Measurements from ENCODE around the gene GDI2. TPM values are rescaled to one million over a fixed set of nuclear protein-coding genes. Genes with fewer than 3 reads are reported as not detected.
"Not testable (repeated sequence)": the region's sequence is repeated elsewhere in the genome, so short reads cannot be mapped to it uniquely, and the experiment has no call there.

The GDI2 gene
- total RNA-seq, 1 donor from 2014 or later = 174 TPM

DNA sequence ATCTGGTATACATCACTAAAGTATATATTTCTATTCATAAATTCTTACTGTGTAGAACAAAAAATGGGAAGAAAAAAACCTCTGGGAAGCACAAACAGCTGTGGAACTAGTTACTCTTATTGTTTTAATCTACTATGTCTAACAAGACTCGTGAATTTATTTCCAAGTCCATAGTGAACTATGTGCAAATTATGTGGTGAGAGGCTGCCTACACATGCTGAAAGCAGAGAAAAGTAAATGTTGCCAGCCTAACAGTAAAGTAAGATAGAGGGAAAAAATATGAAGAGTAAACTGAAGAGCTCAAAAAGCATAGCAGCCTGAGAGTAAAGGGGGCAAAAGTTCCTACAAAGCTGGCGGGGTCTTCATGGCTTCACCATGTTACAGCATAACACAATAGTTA, 3.0 kb downstream of the GDI2 start:
- Histone ChIP-seq H3K27me3 (no peaks in the 10 kb centered on the region), H3K4me3 (no peak overlapping the region), H3K9me3 (no peaks in the 10 kb centered on the region), H3K27ac (no peak overlapping the region), H3K36me3 (no peaks in the 10 kb centered on the region), H3K4me1 (peaks cover 65% of the 10 kb centered on the region)
- TF ChIP-seq POLR2AphosphoS5 (IDR thresholded peaks at IDR 0.05; ENCODE audit: insufficient read depth in 1 of 2, low read depth in 1 of 2) (no peak), POLR2A (IDR thresholded peaks at IDR 0.05) (no peak)
- TF ChIP-seq, protein P1, sequence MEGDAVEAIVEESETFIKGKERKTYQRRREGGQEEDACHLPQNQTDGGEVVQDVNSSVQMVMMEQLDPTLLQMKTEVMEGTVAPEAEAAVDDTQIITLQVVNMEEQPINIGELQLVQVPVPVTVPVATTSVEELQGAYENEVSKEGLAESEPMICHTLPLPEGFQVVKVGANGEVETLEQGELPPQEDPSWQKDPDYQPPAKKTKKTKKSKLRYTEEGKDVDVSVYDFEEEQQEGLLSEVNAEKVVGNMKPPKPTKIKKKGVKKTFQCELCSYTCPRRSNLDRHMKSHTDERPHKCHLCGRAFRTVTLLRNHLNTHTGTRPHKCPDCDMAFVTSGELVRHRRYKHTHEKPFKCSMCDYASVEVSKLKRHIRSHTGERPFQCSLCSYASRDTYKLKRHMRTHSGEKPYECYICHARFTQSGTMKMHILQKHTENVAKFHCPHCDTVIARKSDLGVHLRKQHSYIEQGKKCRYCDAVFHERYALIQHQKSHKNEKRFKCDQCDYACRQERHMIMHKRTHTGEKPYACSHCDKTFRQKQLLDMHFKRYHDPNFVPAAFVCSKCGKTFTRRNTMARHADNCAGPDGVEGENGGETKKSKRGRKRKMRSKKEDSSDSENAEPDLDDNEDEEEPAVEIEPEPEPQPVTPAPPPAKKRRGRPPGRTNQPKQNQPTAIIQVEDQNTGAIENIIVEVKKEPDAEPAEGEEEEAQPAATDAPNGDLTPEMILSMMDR (IDR thresholded peaks at IDR 0.05) = no peak
- DNase-seq (ENCODE audit: extremely low spot score in 2 of 2) = no peak
- intact Hi-C loops (cut with DNase I) = loop anchor here (10.0 kb wide), 2 partner anchors 65 to 125 kb away; partner anchors contain the start of gene TASOR2

- peaks cover 63% of the 10 kb centered on the region for H3K4me1 ChIP-seq
- no peaks in the 10 kb centered on the region for H3K9me3 ChIP-seq
- H3K36me3 ChIP-seq = no peaks in the 10 kb centered on the region
- no peak for DNase-seq (ENCODE audit: extremely low spot score in 2 of 2)
- H3K4me3 ChIP-seq = no peak overlapping the region
- TF ChIP-seq POLR2AphosphoS5 (IDR thresholded peaks at IDR 0.05; ENCODE audit: insufficient read depth in 1 of 2, low read depth in 1 of 2) = no peak
- no peak for TF ChIP-seq POLR2A (IDR thresholded peaks at IDR 0.05)
- TF ChIP-seq, protein P1 (IDR thresholded peaks at IDR 0.05) = no peak
- H3K27me3 ChIP-seq = no peaks in the 10 kb centered on the region
- intact Hi-C loops (cut with DNase I) = loop anchor here (10.0 kb wide), 2 partner anchors 65 to 125 kb away; partner anchors contain the start of gene TASOR2
- H3K27ac ChIP-seq = peak overlapping the region; percentile 2
Measured at GRCh38 chr10:5809527-5810154, 3.6 kb downstream of the GDI2 start.

GRCh38 chr10:5808783-5809392, 4.3 kb downstream of the GDI2 start:
- DNase-seq (ENCODE audit: extremely low spot score in 2 of 2); H3K36me3 ChIP-seq; H3K4me3 ChIP-seq; H3K27ac ChIP-seq; intact Hi-C loops (cut with DNase I); H3K9me3 ChIP-seq; H3K27me3 ChIP-seq: not testable (repeated sequence)
- H3K4me1 ChIP-seq = peaks cover 63% of the 10 kb centered on the region

DNA sequence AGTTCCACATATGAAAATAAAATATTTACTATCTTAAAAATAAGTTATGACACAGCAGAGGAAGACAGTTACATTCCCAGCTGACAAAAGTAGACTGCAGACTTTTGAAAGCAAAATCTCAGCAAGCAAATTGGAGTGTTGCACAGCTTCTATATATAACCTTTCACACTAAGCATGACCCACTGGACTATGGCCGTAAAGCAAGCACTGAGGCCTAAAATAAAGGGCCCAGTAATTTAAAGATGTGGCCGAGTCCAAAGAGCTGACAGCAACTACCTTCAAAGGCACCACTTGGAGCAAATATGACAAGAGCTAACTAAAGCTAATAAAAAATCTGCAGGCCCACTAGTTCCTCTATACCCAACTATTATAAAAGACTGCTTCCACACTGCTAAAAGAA, 6.5 kb downstream of the GDI2 start:
- H3K36me3 ChIP-seq = no peaks in the 10 kb centered on the region
- no peaks in the 10 kb centered on the region for H3K27me3 ChIP-seq
- no peak for DNase-seq (ENCODE audit: extremely low spot score in 2 of 2)
- H3K4me3 ChIP-seq = no peak overlapping the region
- no peak overlapping the region for H3K27ac ChIP-seq
- TF ChIP-seq, protein P1 (IDR thresholded peaks at IDR 0.05) = no peak
- no peak for TF ChIP-seq POLR2AphosphoS5 (IDR thresholded peaks at IDR 0.05; ENCODE audit: insufficient read depth in 1 of 2, low read depth in 1 of 2)
- no peak for TF ChIP-seq POLR2A (IDR thresholded peaks at IDR 0.05)
- no peaks in the 10 kb centered on the region for H3K9me3 ChIP-seq
- peaks cover 69% of the 10 kb centered on the region for H3K4me1 ChIP-seq
- intact Hi-C loops (cut with DNase I) = no loop called here

DNA sequence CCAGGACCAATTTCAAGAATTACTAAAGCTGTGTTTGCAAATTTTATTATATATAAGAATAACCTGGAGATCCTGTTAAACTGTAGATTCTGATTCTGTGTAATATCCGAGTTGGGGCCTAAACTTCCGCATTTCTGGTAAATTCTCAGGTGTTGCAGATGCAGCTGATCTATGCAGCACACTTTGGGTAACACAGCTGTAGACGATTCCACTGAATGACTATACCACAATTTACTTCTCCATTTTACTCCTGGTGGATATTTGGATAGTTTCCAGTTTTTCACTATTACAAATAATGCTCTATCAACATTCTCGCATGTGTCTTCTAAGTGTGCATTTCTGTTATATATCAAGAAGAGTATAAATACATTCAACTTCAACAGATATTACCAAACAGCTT, 7.5 kb downstream of the GDI2 start:
- no peaks in the 10 kb centered on the region for H3K9me3 ChIP-seq
- TF ChIP-seq POLR2A (IDR thresholded peaks at IDR 0.05) (no peak), POLR2AphosphoS5 (IDR thresholded peaks at IDR 0.05; ENCODE audit: insufficient read depth in 1 of 2, low read depth in 1 of 2) (no peak)
- no peak for DNase-seq (ENCODE audit: extremely low spot score in 2 of 2)
- no peaks in the 10 kb centered on the region for H3K27me3 ChIP-seq
- no peaks in the 10 kb centered on the region for H3K36me3 ChIP-seq
- H3K4me3 ChIP-seq = no peak overlapping the region
- H3K4me1 ChIP-seq = peaks cover 64% of the 10 kb centered on the region
- H3K27ac ChIP-seq = no peak overlapping the region
- intact Hi-C loops (cut with DNase I) = no loop called here

- no peaks in the 10 kb centered on the region for H3K27me3 ChIP-seq
- H3K4me3 ChIP-seq = no peak overlapping the region
- TF ChIP-seq, protein P1 (IDR thresholded peaks at IDR 0.05) = no peak
- TF ChIP-seq POLR2A (IDR thresholded peaks at IDR 0.05) (no peak), POLR2AphosphoS5 (IDR thresholded peaks at IDR 0.05; ENCODE audit: insufficient read depth in 1 of 2, low read depth in 1 of 2) (no peak)
- intact Hi-C loops (cut with DNase I) = no loop called here
- DNase-seq (ENCODE audit: extremely low spot score in 2 of 2) = no peak
- H3K27ac ChIP-seq = no peak overlapping the region
- H3K36me3 ChIP-seq = no peaks in the 10 kb centered on the region
- peaks cover 59% of the 10 kb centered on the region for H3K4me1 ChIP-seq
- H3K9me3 ChIP-seq = no peaks in the 10 kb centered on the region
Measured at GRCh38 chr10:5805260-5805659, 8.0 kb downstream of the GDI2 start.
